ENCODE data around the gene RASA3.

- TF ChIP-seq CTCF (IDR thresholded peaks at IDR 0.05) = no peak
- TF ChIP-seq POLR2A (IDR thresholded peaks at IDR 0.05; ENCODE audit: low read depth) = no peak
- TF ChIP-seq POLR2AphosphoS5 (IDR thresholded peaks at IDR 0.05) = no peak
- no peak for TF ChIP-seq EP300 (IDR thresholded peaks at IDR 0.05)
These were observed 142.7 kb downstream of the RASA3 start for GRCh38 chr13:113989585-113990300.

All from esophagus muscularis mucosa (tissue), 4 donors.